Keratinocyte (primary cell): ENCODE results near the gene RRAGD. TPM values are rescaled to one million over a fixed set of nuclear protein-coding genes. Genes with fewer than 3 reads are reported as not detected.

Source experiments
- DNase-seq: peaks from one replicate; pipeline ENCODE4 v3.0.0-alpha.2; 2011; ENCODE audit warnings: low read depth, missing footprints, low spot score
- FAIRE-seq: peaks from 2 replicates; lab custom pipeline; 2011; peaks lifted over from hg19 to GRCh38; lab: Jason Lieb, UNC
- H2AFZ ChIP-seq: 2 replicates; pipeline ENCODE4 v1.6.0; 2012; ENCODE audit warnings: low read length, control low read depth, inconsistent platforms; ENCODE audit not compliant: control insufficient read depth
- H3K27ac ChIP-seq: 2 replicates; pipeline ENCODE4 v1.5.1; 2011; ENCODE audit warnings: low read length; ENCODE audit not compliant: control insufficient read depth, insufficient read depth
- H3K27me3 ChIP-seq: 3 replicates; pipeline ENCODE4 v1.6.0; 2011; ENCODE audit warnings: low read length; ENCODE audit not compliant: control insufficient read depth, insufficient read depth; ENCODE audit errors: extremely low read depth
- H3K36me3 ChIP-seq, 2 experiments: 2 replicates in 1 of 2; 3 replicates in 1 of 2; pipeline ENCODE4 v1.5.1; 2011; ENCODE audit warnings: low read length in 2 of 2, mild to moderate bottlenecking in 1 of 2; ENCODE audit not compliant: control insufficient read depth in 2 of 2, insufficient read depth in 2 of 2; ENCODE audit errors: extremely low read depth in 1 of 2
- H3K4me1 ChIP-seq: 3 replicates; pipeline ENCODE4 v1.5.1; 2011; ENCODE audit warnings: low read length; ENCODE audit not compliant: control insufficient read depth, insufficient read depth; ENCODE audit errors: extremely low read depth
- H3K4me2 ChIP-seq: 3 replicates; pipeline ENCODE4 v1.6.0; 2011; ENCODE audit warnings: low read depth, low read length; ENCODE audit not compliant: control insufficient read depth, insufficient read depth; ENCODE audit errors: extremely low read depth
- H3K4me3 ChIP-seq, 3 experiments: fragments of 200-600 bp in 1 of 3; sonication (generic) in 1 of 3; 2 replicates in 2 of 3; 3 replicates in 1 of 3; pipeline ENCODE4 v1.5.1; 2011 to 2016; ENCODE audit warnings: low read length in 3 of 3, mild to moderate bottlenecking in 3 of 3, control low read depth in 2 of 3, inconsistent platforms in 1 of 3, low read depth in 1 of 3, mixed read lengths in 1 of 3, mixed run types in 1 of 3, moderate library complexity in 1 of 3; ENCODE audit not compliant: control insufficient read depth in 2 of 3, insufficient read depth in 2 of 3; ENCODE audit errors: extremely low read depth in 1 of 3
- H3K79me2 ChIP-seq: 2 replicates; pipeline ENCODE4 v1.6.0; 2012; ENCODE audit warnings: low read length; ENCODE audit not compliant: control insufficient read depth, insufficient read depth
- H3K9ac ChIP-seq: 3 replicates; pipeline ENCODE4 v1.6.0; 2011; ENCODE audit warnings: low read length; ENCODE audit not compliant: control insufficient read depth, insufficient read depth; ENCODE audit errors: extremely low read depth
- H3K9me1 ChIP-seq: 3 replicates; pipeline ENCODE4 v1.6.0; 2011; ENCODE audit warnings: low read length; ENCODE audit not compliant: control insufficient read depth, insufficient read depth; ENCODE audit errors: extremely low read depth
- H3K9me3 ChIP-seq: 2 replicates; pipeline ENCODE4 v1.5.1; 2012; ENCODE audit warnings: low read depth, low read length; ENCODE audit not compliant: control insufficient read depth
- H4K20me1 ChIP-seq: 3 replicates; pipeline ENCODE4 v1.6.0; 2011; ENCODE audit warnings: low read length; ENCODE audit not compliant: control insufficient read depth, insufficient read depth; ENCODE audit errors: extremely low read depth
- EZH2 ChIP-seq: IDR thresholded peaks from one replicate; pipeline ENCODE4 v1.6.1; 2012; ENCODE audit warnings: inconsistent platforms, mild to moderate bottlenecking, low read length, moderate library complexity
- dilution Hi-C: fragments of 300-500 bp; cut with MboI; formaldehyde crosslinking; loops from one replicate; pipeline ENCODE4 v1.7.0; 2020; ENCODE audit warnings: low sequenced_read_pairs; ENCODE audit not compliant: extremely low pct_ligation_motif_present
- polyA plus RNA-seq, 5 experiments: library from polyadenylated mRNA; depleted of rRNA in 3 of 5; stranded (reverse) in 3 of 5; stranded (forward) in 1 of 5; unstranded in 1 of 5; fragments of >200 nt; gene quantifications; 1 replicate in 1 of 5; 2 replicates in 3 of 5; 3 replicates in 1 of 5; pipeline versions ENCODE4 v1.2.1 to v1.2.3, GENCODE V29; 2011 to 2012; ENCODE audit warnings: missing spikeins in 2 of 5, low read depth in 1 of 5, low replicate concordance in 1 of 5
- TF ChIP-seq, protein P1 (sequence below), 3 experiments: IDR thresholded peaks in 1 of 3; conservative IDR thresholded peaks in 1 of 3; optimal IDR thresholded peaks in 1 of 3; 2 replicates in 2 of 3; 3 replicates in 1 of 3; pipeline versions ENCODE3 to v1.5.1; 2011; ENCODE audit warnings: low read length in 3 of 3, mild to moderate bottlenecking in 3 of 3, moderate library complexity in 2 of 3, control low read depth in 1 of 3, inconsistent platforms in 1 of 3; ENCODE audit not compliant: insufficient read depth in 2 of 3; ENCODE audit errors: extremely low read depth in 1 of 3

Gene RRAGD
- polyA plus RNA-seq, 1 donor (not counting 4 experiments of a cell fraction or from before 2014, with no cell fraction given), result 0.18 TPM

DNA sequence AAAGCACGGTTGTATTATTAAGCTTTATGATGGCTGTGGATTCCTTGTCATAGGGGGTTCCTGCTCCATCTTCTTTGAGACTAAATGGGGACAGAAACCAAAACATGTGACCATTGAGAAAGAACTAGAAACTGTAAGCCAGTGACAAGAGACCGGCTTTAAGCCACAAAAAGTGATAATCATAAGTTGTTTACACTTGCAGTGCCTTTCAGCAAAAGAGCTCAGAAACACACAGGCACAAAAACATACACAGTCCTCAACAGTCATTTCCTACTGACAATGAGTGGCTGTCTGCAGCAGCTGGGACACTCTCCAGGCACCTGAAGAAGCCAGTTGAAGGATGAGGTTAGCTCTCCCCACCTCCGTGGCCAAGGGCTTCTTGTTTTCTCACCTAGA lies 39.6 kb downstream of the RRAGD start:
- Histone ChIP-seq H3K9me3 (no peaks in the 10 kb centered on the region), H3K4me2 (no peak overlapping the region), H3K27me3 (no peaks in the 10 kb centered on the region), H3K4me1 (no peaks in the 10 kb centered on the region), H3K27ac (no peak overlapping the region), H2AFZ (no peak overlapping the region), H3K9me1 (no peaks in the 10 kb centered on the region), H3K36me3 (no peaks in the 10 kb centered on the region), H3K9ac (no peak overlapping the region), H3K79me2 (no peaks in the 10 kb centered on the region), H3K4me3 (no peak overlapping the region), H4K20me1 (no peaks in the 10 kb centered on the region)
- no peak for FAIRE-seq
- no peak for DNase-seq
- dilution Hi-C loops, result no loop called here
- TF ChIP-seq EZH2, result no peak
- TF ChIP-seq, protein P1, sequence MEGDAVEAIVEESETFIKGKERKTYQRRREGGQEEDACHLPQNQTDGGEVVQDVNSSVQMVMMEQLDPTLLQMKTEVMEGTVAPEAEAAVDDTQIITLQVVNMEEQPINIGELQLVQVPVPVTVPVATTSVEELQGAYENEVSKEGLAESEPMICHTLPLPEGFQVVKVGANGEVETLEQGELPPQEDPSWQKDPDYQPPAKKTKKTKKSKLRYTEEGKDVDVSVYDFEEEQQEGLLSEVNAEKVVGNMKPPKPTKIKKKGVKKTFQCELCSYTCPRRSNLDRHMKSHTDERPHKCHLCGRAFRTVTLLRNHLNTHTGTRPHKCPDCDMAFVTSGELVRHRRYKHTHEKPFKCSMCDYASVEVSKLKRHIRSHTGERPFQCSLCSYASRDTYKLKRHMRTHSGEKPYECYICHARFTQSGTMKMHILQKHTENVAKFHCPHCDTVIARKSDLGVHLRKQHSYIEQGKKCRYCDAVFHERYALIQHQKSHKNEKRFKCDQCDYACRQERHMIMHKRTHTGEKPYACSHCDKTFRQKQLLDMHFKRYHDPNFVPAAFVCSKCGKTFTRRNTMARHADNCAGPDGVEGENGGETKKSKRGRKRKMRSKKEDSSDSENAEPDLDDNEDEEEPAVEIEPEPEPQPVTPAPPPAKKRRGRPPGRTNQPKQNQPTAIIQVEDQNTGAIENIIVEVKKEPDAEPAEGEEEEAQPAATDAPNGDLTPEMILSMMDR (optimal IDR thresholded peaks at IDR 0.05 in 1 of 3, IDR thresholded peaks at IDR 0.05 in 1 of 3, conservative IDR thresholded peaks at IDR 0.05 in 1 of 3; ENCODE audit: extremely low read depth in 1 of 3, insufficient read depth in 2 of 3, low read length in 3 of 3), result no peak

GRCh38 chr6:89371849-89372505 lies 40.1 kb downstream of the RRAGD start:
- no peak overlapping the region for H2AFZ ChIP-seq
- dilution Hi-C loops, result no loop called here
- TF ChIP-seq EZH2, result no peak
- TF ChIP-seq, protein P1 (optimal IDR thresholded peaks at IDR 0.05 in 1 of 3, IDR thresholded peaks at IDR 0.05 in 1 of 3, conservative IDR thresholded peaks at IDR 0.05 in 1 of 3; ENCODE audit: extremely low read depth in 1 of 3, insufficient read depth in 2 of 3, low read length in 3 of 3), result peak; percentile 92 to 99 (median 98)
- H4K20me1 ChIP-seq, result no peaks in the 10 kb centered on the region
- no peak overlapping the region for H3K27ac ChIP-seq
- FAIRE-seq (peak; percentile 39), DNase-seq (no peak)
- H3K4me2 ChIP-seq, result no peak overlapping the region
- H3K27me3 ChIP-seq, result no peaks in the 10 kb centered on the region
- H3K4me1 ChIP-seq, result no peaks in the 10 kb centered on the region
- H3K9me3 ChIP-seq, result no peaks in the 10 kb centered on the region
- no peak overlapping the region for H3K9ac ChIP-seq
- no peaks in the 10 kb centered on the region for H3K9me1 ChIP-seq
- no peaks in the 10 kb centered on the region for H3K79me2 ChIP-seq
- no peak overlapping the region for H3K4me3 ChIP-seq
- H3K36me3 ChIP-seq, result no peaks in the 10 kb centered on the region
